Measurements from ENCODE around the gene TSHR. TPM values are rescaled to one million over a fixed set of nuclear protein-coding genes. Genes with fewer than 3 reads are reported as not detected.

TSHR gene
- total RNA-seq, 1 experiment from 2014 or later = not detected

DNA sequence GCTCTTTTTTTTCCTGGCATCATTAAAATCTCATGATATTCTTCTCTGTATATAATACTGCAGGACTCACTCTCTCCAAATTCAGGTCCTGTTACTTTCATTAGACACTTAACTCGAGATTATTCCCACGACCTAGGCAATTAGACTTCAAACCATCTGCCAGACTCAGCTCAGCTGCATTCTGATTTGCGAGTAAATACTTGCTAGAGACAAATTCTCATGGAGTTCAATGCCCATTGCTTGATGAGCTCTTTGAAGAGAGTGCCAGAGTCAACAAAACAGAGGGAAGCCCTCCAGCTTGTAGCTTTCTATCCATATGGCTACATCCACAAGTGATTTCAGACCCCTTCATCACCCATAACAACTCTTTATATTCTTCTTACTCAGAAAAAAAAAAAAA, 177.0 kb downstream of the TSHR start (continued):
- no peak for TF ChIP-seq POLR2A (IDR thresholded peaks at IDR 0.05; ENCODE audit: borderline replicate concordance, extremely low read depth, insufficient read depth, insufficient read length)
- no peak for TF ChIP-seq EGR1 (IDR thresholded peaks at IDR 0.05; ENCODE audit: low read depth)
- no peak for TF ChIP-seq ZNF274 (IDR thresholded peaks at IDR 0.05; ENCODE audit: low read depth, low read length)
- TF ChIP-seq SIN3A (IDR thresholded peaks at IDR 0.05; ENCODE audit: low read depth) = no peak
- TF ChIP-seq, protein P1, sequence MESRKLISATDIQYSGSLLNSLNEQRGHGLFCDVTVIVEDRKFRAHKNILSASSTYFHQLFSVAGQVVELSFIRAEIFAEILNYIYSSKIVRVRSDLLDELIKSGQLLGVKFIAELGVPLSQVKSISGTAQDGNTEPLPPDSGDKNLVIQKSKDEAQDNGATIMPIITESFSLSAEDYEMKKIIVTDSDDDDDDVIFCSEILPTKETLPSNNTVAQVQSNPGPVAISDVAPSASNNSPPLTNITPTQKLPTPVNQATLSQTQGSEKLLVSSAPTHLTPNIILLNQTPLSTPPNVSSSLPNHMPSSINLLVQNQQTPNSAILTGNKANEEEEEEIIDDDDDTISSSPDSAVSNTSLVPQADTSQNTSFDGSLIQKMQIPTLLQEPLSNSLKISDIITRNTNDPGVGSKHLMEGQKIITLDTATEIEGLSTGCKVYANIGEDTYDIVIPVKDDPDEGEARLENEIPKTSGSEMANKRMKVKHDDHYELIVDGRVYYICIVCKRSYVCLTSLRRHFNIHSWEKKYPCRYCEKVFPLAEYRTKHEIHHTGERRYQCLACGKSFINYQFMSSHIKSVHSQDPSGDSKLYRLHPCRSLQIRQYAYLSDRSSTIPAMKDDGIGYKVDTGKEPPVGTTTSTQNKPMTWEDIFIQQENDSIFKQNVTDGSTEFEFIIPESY (IDR thresholded peaks at IDR 0.05; ENCODE audit: extremely low read depth, insufficient replicate concordance, low read length) = no peak
- TF ChIP-seq YY1 (IDR thresholded peaks at IDR 0.05; ENCODE audit: extremely low read depth, insufficient replicate concordance, low read depth, low read length) = no peak
- TF ChIP-seq JUND (IDR thresholded peaks at IDR 0.05) = no peak
- no peak for TF ChIP-seq CEBPB (IDR thresholded peaks at IDR 0.05; ENCODE audit: low read depth)
- no peak for TF ChIP-seq ZFX (IDR thresholded peaks at IDR 0.05)
- no peak for TF ChIP-seq SP1 (IDR thresholded peaks at IDR 0.05; ENCODE audit: low read depth)
- TF ChIP-seq SRF (IDR thresholded peaks at IDR 0.05; ENCODE audit: low read depth) = no peak
- no peak for TF ChIP-seq FOSL1 (IDR thresholded peaks at IDR 0.05; ENCODE audit: low read depth)

DNA sequence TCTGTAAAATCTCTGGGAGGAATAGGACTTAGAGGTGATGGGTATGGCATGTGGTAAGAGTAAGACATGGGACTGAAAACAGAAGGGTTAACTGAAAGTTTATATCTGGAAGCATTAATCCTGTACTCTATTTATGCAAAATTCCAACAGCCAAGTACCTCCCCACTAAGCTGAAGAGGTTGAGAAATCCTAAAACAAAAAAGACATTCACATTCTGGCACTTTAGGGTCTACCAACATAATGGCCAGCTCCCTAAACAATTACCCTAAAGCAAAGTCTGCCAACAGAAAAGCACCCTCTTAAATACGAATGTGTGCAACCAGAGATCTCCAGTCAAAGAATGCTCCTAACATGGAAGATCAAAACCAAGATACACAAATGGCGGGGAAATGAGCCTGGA, 178.0 kb downstream of the TSHR start:
- DNase-seq (ENCODE audit: low read depth, low spot score) (no peak), ATAC-seq (no peak)
- no TSS peak for BruUV-seq (replicated peaks)
- Histone ChIP-seq H3K36me3 (ENCODE audit: control insufficient read depth in 1 of 2, insufficient read depth in 2 of 2, low read length in 2 of 2) (no peaks in the 10 kb centered on the region), H4K20me1 (ENCODE audit: insufficient read depth) (no peaks in the 10 kb centered on the region), H3K4me3 (replicated peaks in 1 of 2; ENCODE audit: low read depth in 1 of 2, low read length in 2 of 2) (no peak overlapping the region), H3K9me2 (ENCODE audit: insufficient read depth) (0 out of 2 replicates have a peak, but pooled peaks cover 3% of the 10 kb centered on the region), H3K4me1 (ENCODE audit: control insufficient read depth in 1 of 2, insufficient read depth in 2 of 2, low read length in 2 of 2) (peaks cover 0 to 8% of the 10 kb centered on the region in 2 experiments; a peak in 2 of 4 replicates), H3K27me3 (ENCODE audit: insufficient read depth, low read length) (no peaks in the 10 kb centered on the region), H3K9ac (ENCODE audit: low read length) (no peak overlapping the region), H3K27ac (ENCODE audit: low read depth, low read length) (no peak overlapping the region), H3K4me2 (ENCODE audit: low read length) (no peak overlapping the region), H3K9me3 (ENCODE audit: control insufficient read depth in 1 of 2, insufficient read depth in 1 of 2, low read depth in 1 of 2, low read length in 2 of 2) (no peaks in the 10 kb centered on the region), H2AFZ (ENCODE audit: low read depth, low read length, poor library complexity, severe bottlenecking) (no peak overlapping the region), H3K79me2 (ENCODE audit: insufficient read depth, low read length) (no peaks in the 10 kb centered on the region)
- ChIA-PET CTCF (no interaction called here), RAD21 (ENCODE audit: low non-redundant PET in 1 of 2, low total read pairs in 2 of 2, uncharacterized antibody in 2 of 2, unreplicated experiment in 2 of 2) (no interaction called here), POLR2A (no interaction called here)
- intact Hi-C loops (cut with micrococcal nuclease) = no loop called here
- no peak for TF ChIP-seq CBX3 (IDR thresholded peaks at IDR 0.05; ENCODE audit: low read depth)
- TF ChIP-seq POLR2A (IDR thresholded peaks at IDR 0.05; ENCODE audit: borderline replicate concordance, extremely low read depth, insufficient read depth, insufficient read length) = no peak
- no peak for TF ChIP-seq ZFX (IDR thresholded peaks at IDR 0.05)
- no peak for TF ChIP-seq ELF1 (IDR thresholded peaks at IDR 0.05; ENCODE audit: borderline replicate concordance, low read depth)
- no peak for TF ChIP-seq EZH2phosphoT487 (IDR thresholded peaks at IDR 0.05; ENCODE audit: borderline replicate concordance)
- TF ChIP-seq POLR2AphosphoS5 (IDR thresholded peaks at IDR 0.05; ENCODE audit: low read depth, low read length) = no peak
- no peak for TF ChIP-seq EZH2 (IDR thresholded peaks at IDR 0.05)
- no peak for TF ChIP-seq ZNF274 (IDR thresholded peaks at IDR 0.05; ENCODE audit: low read depth, low read length)
- TF ChIP-seq TCF7L2 (IDR thresholded peaks at IDR 0.05; ENCODE audit: borderline replicate concordance, extremely low read depth, insufficient read depth, insufficient read length) = no peak
- TF ChIP-seq, protein P2, sequence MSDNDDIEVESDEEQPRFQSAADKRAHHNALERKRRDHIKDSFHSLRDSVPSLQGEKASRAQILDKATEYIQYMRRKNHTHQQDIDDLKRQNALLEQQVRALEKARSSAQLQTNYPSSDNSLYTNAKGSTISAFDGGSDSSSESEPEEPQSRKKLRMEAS (IDR thresholded peaks at IDR 0.05) = no peak
- TF ChIP-seq, protein P1 (IDR thresholded peaks at IDR 0.05; ENCODE audit: extremely low read depth, insufficient replicate concordance, low read length) = no peak

Data from HCT116 (cell line).